ENCODE data around the gene HBZ. TPM values are rescaled to one million over a fixed set of nuclear protein-coding genes. Genes with fewer than 3 reads are reported as not detected.

The HBZ gene
- total and polyA plus RNA-seq, 9 of the 15 experiments (the other 6 are each of a cell fraction or from before 2014, with no cell fraction given) = 58.0 to 610 (median 113) TPM

DNA sequence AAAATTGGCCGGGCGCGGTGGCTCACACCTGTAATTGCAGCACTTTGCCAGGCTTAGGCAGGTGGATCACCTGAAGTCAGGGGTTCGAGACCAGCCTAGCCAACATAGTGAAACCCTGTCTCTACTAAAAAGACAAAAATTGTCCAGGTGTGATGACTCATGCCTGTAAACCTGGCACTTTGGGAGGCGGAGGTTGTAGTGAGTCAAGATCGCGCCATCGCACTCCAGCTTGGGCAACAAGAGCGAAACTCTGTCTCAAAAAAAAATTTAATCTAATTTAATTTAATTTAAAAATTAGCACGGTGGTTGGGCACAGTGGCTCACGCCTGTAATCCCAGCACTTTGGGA lies 26.2 kb downstream of the HBZ start:
- TF ChIP-seq FOSL1 (tag; conservative IDR thresholded peaks at IDR 0.05) = 0 out of 2 replicates have a peak, but pooled peaks have one; percentile 24
- TF ChIP-seq, protein P1, sequence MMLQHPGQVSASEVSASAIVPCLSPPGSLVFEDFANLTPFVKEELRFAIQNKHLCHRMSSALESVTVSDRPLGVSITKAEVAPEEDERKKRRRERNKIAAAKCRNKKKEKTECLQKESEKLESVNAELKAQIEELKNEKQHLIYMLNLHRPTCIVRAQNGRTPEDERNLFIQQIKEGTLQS (IDR thresholded peaks at IDR 0.05) = peak; percentile 48; the same call in 1 of the 2 replicates
- TF ChIP-seq, protein P1 (CRISPR knock-in tag; conservative IDR thresholded peaks at IDR 0.05) = no peak
- TF ChIP-seq, protein P2, sequence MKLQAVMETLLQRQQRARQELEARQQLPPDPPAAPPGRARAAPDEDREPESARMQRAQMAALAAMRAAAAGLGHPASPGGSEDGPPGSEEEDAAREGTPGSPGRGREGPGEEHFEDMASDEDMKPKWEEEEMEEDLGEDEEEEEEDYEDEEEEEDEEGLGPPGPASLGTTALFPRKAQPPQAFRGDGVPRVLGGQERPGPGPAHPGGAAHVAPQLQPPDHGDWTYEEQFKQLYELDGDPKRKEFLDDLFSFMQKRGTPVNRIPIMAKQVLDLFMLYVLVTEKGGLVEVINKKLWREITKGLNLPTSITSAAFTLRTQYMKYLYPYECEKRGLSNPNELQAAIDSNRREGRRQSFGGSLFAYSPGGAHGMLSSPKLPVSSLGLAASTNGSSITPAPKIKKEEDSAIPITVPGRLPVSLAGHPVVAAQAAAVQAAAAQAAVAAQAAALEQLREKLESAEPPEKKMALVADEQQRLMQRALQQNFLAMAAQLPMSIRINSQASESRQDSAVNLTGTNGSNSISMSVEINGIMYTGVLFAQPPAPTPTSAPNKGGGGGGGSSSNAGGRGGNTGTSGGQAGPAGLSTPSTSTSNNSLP (IDR thresholded peaks at IDR 0.05; ENCODE audit: borderline replicate concordance, low read depth, low read length) = no peak
- TF ChIP-seq PHB (CRISPR knock-in tag; IDR thresholded peaks at IDR 0.05) = no peak
- TF ChIP-seq ZNF444 (CRISPR knock-in tag; IDR thresholded peaks at IDR 0.05) = no peak
- TF ChIP-seq SIX5 (IDR thresholded peaks at IDR 0.05; ENCODE audit: borderline replicate concordance in 1 of 2, insufficient read depth in 1 of 2, low read depth in 1 of 2, low read length in 2 of 2) = no peak
- TF ChIP-seq, protein P3, sequence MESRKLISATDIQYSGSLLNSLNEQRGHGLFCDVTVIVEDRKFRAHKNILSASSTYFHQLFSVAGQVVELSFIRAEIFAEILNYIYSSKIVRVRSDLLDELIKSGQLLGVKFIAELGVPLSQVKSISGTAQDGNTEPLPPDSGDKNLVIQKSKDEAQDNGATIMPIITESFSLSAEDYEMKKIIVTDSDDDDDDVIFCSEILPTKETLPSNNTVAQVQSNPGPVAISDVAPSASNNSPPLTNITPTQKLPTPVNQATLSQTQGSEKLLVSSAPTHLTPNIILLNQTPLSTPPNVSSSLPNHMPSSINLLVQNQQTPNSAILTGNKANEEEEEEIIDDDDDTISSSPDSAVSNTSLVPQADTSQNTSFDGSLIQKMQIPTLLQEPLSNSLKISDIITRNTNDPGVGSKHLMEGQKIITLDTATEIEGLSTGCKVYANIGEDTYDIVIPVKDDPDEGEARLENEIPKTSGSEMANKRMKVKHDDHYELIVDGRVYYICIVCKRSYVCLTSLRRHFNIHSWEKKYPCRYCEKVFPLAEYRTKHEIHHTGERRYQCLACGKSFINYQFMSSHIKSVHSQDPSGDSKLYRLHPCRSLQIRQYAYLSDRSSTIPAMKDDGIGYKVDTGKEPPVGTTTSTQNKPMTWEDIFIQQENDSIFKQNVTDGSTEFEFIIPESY (CRISPR knock-in tag; IDR thresholded peaks at IDR 0.05) = peak; percentile 51; the same call in 1 of the 2 replicates
- TF ChIP-seq RCOR1 (IDR thresholded peaks at IDR 0.05; ENCODE audit: borderline replicate concordance in 1 of 2, low read depth in 2 of 2, low read length in 2 of 2) = no peak
- intact Hi-C loops (cut with micrococcal nuclease) = loop anchor here (2.0 kb wide), 1 partner anchor 36 kb away; no protein-coding TSS in a partner anchor
- ATAC-seq (no peak), FAIRE-seq (no peak), DNase-seq (ENCODE audit: extremely low read depth in 1 of 4, low spot score in 3 of 4) (no peak)
- POLR2A ChIA-PET = interaction anchor here (1.0 to 1.8 kb wide), 3 partner anchors 21 to 113 kb away, joined by 3 to 8 read pairs (median 7); no protein-coding TSS in a partner anchor
- Histone ChIP-seq H3K9me1 (ENCODE audit: control insufficient read depth, insufficient read depth, low read length) (peaks cover 3% of the 10 kb centered on the region), H2AFZ (ENCODE audit: low read depth, low read length) (no peak overlapping the region), H3K79me2 (ENCODE audit: control insufficient read depth, insufficient read depth, low read length) (peaks cover 47% of the 10 kb centered on the region), H3K9me3 (replicated peaks; ENCODE audit: control insufficient read depth, insufficient read depth, low read depth, low read length) (no peaks in the 10 kb centered on the region), H3K4me2 (ENCODE audit: insufficient read depth, low read length) (peak overlapping the region; percentile 80), H3K27ac (ENCODE audit: extremely low read depth, low read depth, low read length) (peak overlapping the region; percentile 57; the same call in 1 of the 3 replicates), H4K20me1 (replicated peaks; ENCODE audit: control insufficient read depth, insufficient read depth, low read length) (0 out of 2 replicates have a peak, but pooled peaks cover 3% of the 10 kb centered on the region), H3K36me3 (ENCODE audit: control insufficient read depth, insufficient read depth, low read length) (peaks cover 24% of the 10 kb centered on the region), H3K27me3 (ENCODE audit: control insufficient read depth in 2 of 2, insufficient read depth in 2 of 2, low read length in 2 of 2) (no peaks in the 10 kb centered on the region), H3K9ac (ENCODE audit: insufficient read depth in 1 of 2, low read depth in 2 of 2, low read length in 2 of 2) (0 out of 4 replicates have a peak overlapping the region, but pooled peaks of 1 of the 2 experiments have one; percentile 63), H3K4me3 (peak overlapping the region; percentile 55; the same call in 1 of the 2 replicates), H3K4me1 (replicated peaks in 1 of 2; ENCODE audit: control insufficient read depth in 2 of 2, insufficient read depth in 2 of 2, low read length in 2 of 2) (peaks cover 30 to 59% of the 10 kb centered on the region in 2 experiments; a peak in 4 of 5 replicates)
- in situ Hi-C loops (cut with MboI) = no loop called here
- BruUV-seq (replicated peaks) = no TSS peak
- CTCF ChIA-PET (ENCODE audit: low intra/inter-chr PET ratio) = interaction anchor here (4.5 kb wide), 1 partner anchor 82 kb away, joined by 27 read pairs; no protein-coding TSS in a partner anchor
- 89% methylated on average over 11 of the region's 11 CpGs for WGBS (ENCODE audit: insufficient coverage, low coverage, missing lambda C conversion rate)
